ENCODE data around the gene LSP1. TPM values are rescaled to one million over a fixed set of nuclear protein-coding genes. Genes with fewer than 3 reads are reported as not detected.

The LSP1 gene
- polyA plus RNA-seq, 1 donor from 2014 or later: not detected

- no peaks in the 10 kb centered on the region for H4K20me1 ChIP-seq (ENCODE audit: insufficient read depth)
- TF ChIP-seq TAF1 (IDR thresholded peaks at IDR 0.05; ENCODE audit: low read depth): no peak
- TF ChIP-seq EZH2 (IDR thresholded peaks at IDR 0.05; ENCODE audit: borderline replicate concordance, insufficient read depth, low read length, poor library complexity, severe bottlenecking): no peak
- no peak for TF ChIP-seq EP300 (conservative IDR thresholded peaks at IDR 0.05; ENCODE audit: poor library complexity, severe bottlenecking)
- no peak for TF ChIP-seq CTCF (IDR thresholded peaks at IDR 0.05; ENCODE audit: poor library complexity, severe bottlenecking)
- no peak for TF ChIP-seq REST (IDR thresholded peaks at IDR 0.05; ENCODE audit: borderline replicate concordance)
- no peak for TF ChIP-seq SMC3 (conservative IDR thresholded peaks at IDR 0.05; ENCODE audit: poor library complexity)
- no peak for TF ChIP-seq RAD21 (conservative IDR thresholded peaks at IDR 0.05)
- TF ChIP-seq MXI1 (conservative IDR thresholded peaks at IDR 0.05; ENCODE audit: poor library complexity, severe bottlenecking): no peak
- TF ChIP-seq POLR2AphosphoS5 (IDR thresholded peaks at IDR 0.05): no peak
- no peak overlapping the region for H3K27ac ChIP-seq (ENCODE audit: low read length)
- no peak overlapping the region for H3K9ac ChIP-seq (ENCODE audit: low read length)
- H3K9me3 ChIP-seq (ENCODE audit: low read length): no peaks in the 10 kb centered on the region
- H3K79me2 ChIP-seq (replicated peaks; ENCODE audit: insufficient read depth, low read length): no peaks in the 10 kb centered on the region
- no peak overlapping the region for H3K4me2 ChIP-seq (ENCODE audit: low read length)
- no peaks in the 10 kb centered on the region for H3K27me3 ChIP-seq (ENCODE audit: insufficient read depth, low read depth, low read length)
- H3F3A ChIP-seq (ENCODE audit: insufficient read depth, low read length, poor library complexity, severe bottlenecking): no peaks in the 10 kb centered on the region
- no peak overlapping the region for H3K4me3 ChIP-seq (ENCODE audit: low read length)
- no peaks in the 10 kb centered on the region for H3K36me3 ChIP-seq (ENCODE audit: insufficient read depth, low read length)
- no peak overlapping the region for H2AFZ ChIP-seq (ENCODE audit: low read depth, low read length)
- no peaks in the 10 kb centered on the region for H3K9me2 ChIP-seq (ENCODE audit: insufficient read depth, low read length)
Measured at GRCh38 chr11:1823376-1824220, 29.3 kb upstream of the LSP1 start.

- Histone ChIP-seq H2AFZ (ENCODE audit: low read depth, low read length) (no peak overlapping the region), H3K27me3 (ENCODE audit: insufficient read depth, low read depth, low read length) (no peaks in the 10 kb centered on the region), H3K9ac (ENCODE audit: low read length) (no peak overlapping the region), H3K27ac (ENCODE audit: low read length) (no peak overlapping the region), H3K9me2 (ENCODE audit: insufficient read depth, low read length) (no peaks in the 10 kb centered on the region), H3K4me2 (ENCODE audit: low read length) (no peak overlapping the region), H4K20me1 (ENCODE audit: insufficient read depth) (no peaks in the 10 kb centered on the region), H3K9me3 (ENCODE audit: low read length) (no peaks in the 10 kb centered on the region), H3K79me2 (replicated peaks; ENCODE audit: insufficient read depth, low read length) (no peaks in the 10 kb centered on the region), H3F3A (ENCODE audit: insufficient read depth, low read length, poor library complexity, severe bottlenecking) (no peaks in the 10 kb centered on the region), H3K4me3 (ENCODE audit: low read length) (no peak overlapping the region), H3K36me3 (ENCODE audit: insufficient read depth, low read length) (no peaks in the 10 kb centered on the region)
- TF ChIP-seq CTCF (IDR thresholded peaks at IDR 0.05; ENCODE audit: poor library complexity, severe bottlenecking): no peak
- no peak for TF ChIP-seq REST (IDR thresholded peaks at IDR 0.05; ENCODE audit: borderline replicate concordance)
- no peak for TF ChIP-seq MXI1 (conservative IDR thresholded peaks at IDR 0.05; ENCODE audit: poor library complexity, severe bottlenecking)
- no peak for TF ChIP-seq EP300 (conservative IDR thresholded peaks at IDR 0.05; ENCODE audit: poor library complexity, severe bottlenecking)
- no peak for TF ChIP-seq EZH2 (IDR thresholded peaks at IDR 0.05; ENCODE audit: borderline replicate concordance, insufficient read depth, low read length, poor library complexity, severe bottlenecking)
- no peak for TF ChIP-seq SMC3 (conservative IDR thresholded peaks at IDR 0.05; ENCODE audit: poor library complexity)
- TF ChIP-seq POLR2AphosphoS5 (IDR thresholded peaks at IDR 0.05): no peak
- TF ChIP-seq TAF1 (IDR thresholded peaks at IDR 0.05; ENCODE audit: low read depth): no peak
- TF ChIP-seq RAD21 (conservative IDR thresholded peaks at IDR 0.05): no peak
Measured at GRCh38 chr11:1824221-1825038, 28.5 kb upstream of the LSP1 start.

Measured in neural cell (in vitro differentiated cells).